ENCODE data around the gene NIM1K. TPM values are rescaled to one million over a fixed set of nuclear protein-coding genes. Genes with fewer than 3 reads are reported as not detected.
"Not testable (repeated sequence)": the region's sequence is repeated elsewhere in the genome, so short reads cannot be mapped to it uniquely, and the experiment has no call there.

Gene NIM1K
- total RNA-seq, 2 donors from 2014 or later: 0.43 to 0.48 TPM

DNA sequence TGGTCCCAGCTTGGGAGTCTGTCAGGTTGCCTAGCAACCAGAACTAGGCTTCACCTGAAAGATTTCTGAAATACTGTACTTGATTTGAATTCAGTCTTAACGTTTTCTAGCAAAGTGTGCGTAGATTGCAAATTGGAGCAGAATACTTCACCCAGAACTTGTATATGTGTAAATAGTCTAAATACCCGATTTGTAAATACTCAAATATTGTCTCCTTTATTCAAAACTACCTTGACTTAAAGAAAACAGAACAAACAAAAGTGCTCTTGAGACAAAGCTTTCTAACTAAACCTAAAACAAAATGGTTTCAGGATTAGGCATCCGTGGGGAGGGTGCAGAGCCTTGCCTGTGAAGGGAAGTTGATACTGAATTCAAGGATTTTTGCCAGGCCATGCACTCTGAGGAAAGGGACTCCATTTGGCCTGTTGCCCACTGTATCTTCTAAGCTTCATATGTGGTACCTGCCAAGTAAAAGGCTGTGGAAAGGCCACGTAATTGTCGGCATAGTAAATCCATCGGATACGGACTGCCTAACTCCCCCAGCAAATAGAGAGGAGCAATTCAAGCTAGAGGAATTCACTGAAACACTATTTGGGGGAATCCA lies 121.9 kb downstream of the NIM1K start:
- H3K9me3 ChIP-seq: no peaks in the 10 kb centered on the region
- TF ChIP-seq, protein P1, sequence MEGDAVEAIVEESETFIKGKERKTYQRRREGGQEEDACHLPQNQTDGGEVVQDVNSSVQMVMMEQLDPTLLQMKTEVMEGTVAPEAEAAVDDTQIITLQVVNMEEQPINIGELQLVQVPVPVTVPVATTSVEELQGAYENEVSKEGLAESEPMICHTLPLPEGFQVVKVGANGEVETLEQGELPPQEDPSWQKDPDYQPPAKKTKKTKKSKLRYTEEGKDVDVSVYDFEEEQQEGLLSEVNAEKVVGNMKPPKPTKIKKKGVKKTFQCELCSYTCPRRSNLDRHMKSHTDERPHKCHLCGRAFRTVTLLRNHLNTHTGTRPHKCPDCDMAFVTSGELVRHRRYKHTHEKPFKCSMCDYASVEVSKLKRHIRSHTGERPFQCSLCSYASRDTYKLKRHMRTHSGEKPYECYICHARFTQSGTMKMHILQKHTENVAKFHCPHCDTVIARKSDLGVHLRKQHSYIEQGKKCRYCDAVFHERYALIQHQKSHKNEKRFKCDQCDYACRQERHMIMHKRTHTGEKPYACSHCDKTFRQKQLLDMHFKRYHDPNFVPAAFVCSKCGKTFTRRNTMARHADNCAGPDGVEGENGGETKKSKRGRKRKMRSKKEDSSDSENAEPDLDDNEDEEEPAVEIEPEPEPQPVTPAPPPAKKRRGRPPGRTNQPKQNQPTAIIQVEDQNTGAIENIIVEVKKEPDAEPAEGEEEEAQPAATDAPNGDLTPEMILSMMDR (IDR thresholded peaks at IDR 0.05): no peak
- H3K36me3 ChIP-seq: no peaks in the 10 kb centered on the region
- no peaks in the 10 kb centered on the region for H3K27me3 ChIP-seq
- H3K27ac ChIP-seq: peak overlapping the region; percentile 91 to 97
- peak overlapping the region in 1 of 2 donors; percentile 85 for H3K4me3 ChIP-seq
- peaks cover 0 to 32% of the 10 kb centered on the region in 2 donors for H3K4me1 ChIP-seq
- no peak for DNase-seq (ENCODE audit: low spot score)

DNA sequence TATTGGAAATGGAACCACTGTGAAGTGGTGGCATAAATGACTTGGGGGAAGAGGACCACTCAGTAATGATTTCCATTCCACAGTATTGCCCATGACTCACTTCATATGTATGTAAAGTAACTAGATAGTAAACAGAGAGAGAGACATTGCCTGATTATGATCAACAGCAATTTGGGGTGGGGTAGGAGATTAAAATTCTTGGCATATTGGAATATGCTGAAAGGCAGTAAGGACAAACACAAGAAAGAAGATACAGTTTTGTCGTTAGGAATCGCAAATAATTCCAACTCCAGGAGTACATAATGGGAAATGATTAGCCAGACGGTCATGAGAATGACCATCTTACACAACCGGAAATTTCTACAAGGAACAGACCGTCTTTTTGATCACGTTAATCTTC lies 122.7 kb downstream of the NIM1K start:
- Histone ChIP-seq H3K4me1 (peaks cover 0 to 24% of the 10 kb centered on the region in 2 donors), H3K27ac (no peak overlapping the region), H3K4me3 (no peak overlapping the region), H3K9me3 (no peaks in the 10 kb centered on the region), H3K27me3 (no peaks in the 10 kb centered on the region), H3K36me3 (no peaks in the 10 kb centered on the region)
- TF ChIP-seq, protein P1 (IDR thresholded peaks at IDR 0.05): no peak
- DNase-seq (ENCODE audit: low spot score): no peak

DNA sequence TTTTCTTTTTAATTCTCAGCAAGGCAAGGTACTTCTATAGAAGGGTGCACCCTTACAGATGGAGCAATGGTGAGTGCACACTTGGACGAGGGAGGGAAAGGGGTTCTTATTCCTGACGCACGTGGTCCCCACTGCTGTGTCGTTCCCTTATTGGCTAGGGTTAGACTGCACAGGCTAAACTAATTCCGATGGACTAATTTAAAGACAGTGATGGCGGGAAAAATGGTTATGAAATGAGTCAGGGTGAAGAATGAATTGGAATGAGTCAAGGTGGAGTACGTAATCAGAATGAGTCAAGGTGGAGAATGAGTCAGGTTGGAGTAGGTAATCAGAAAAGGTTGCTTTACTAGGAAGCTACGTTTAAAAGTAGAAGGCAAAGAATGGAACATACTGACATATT lies 123.2 kb downstream of the NIM1K start:
- Histone ChIP-seq H3K27ac (no peak overlapping the region), H3K36me3 (no peaks in the 10 kb centered on the region), H3K27me3 (no peaks in the 10 kb centered on the region), H3K4me1 (peaks cover 0 to 19% of the 10 kb centered on the region in 2 donors), H3K9me3 (no peaks in the 10 kb centered on the region), H3K4me3 (no peak overlapping the region)
- no peak for DNase-seq (ENCODE audit: low spot score)
- TF ChIP-seq, protein P1 (IDR thresholded peaks at IDR 0.05): no peak

DNA sequence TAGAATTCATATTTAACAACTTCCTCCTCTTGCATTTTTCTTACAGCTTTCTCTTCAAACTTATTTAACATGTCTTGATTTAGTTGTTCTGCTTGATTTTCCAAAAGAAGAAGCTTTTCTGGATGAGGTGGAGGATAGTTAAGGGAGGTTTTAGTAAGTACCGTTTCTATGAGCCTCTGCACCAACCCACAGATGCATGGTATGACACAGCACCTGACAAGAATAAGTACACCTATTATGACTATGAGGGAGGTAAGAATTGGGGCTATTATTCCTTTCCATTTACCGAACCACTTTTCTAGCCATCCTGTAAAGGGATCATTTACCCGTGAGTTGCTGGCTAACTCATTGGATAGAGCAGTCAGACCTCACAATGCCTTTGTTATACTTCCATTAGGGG lies 123.7 kb downstream of the NIM1K start:
- peaks cover 0 to 18% of the 10 kb centered on the region in 2 donors for H3K4me1 ChIP-seq
- TF ChIP-seq, protein P1 (IDR thresholded peaks at IDR 0.05): no peak
- no peak overlapping the region for H3K27ac ChIP-seq
- no peak for DNase-seq (ENCODE audit: low spot score)
- H3K9me3 ChIP-seq: no peaks in the 10 kb centered on the region
- no peaks in the 10 kb centered on the region for H3K27me3 ChIP-seq
- no peaks in the 10 kb centered on the region for H3K36me3 ChIP-seq
- no peak overlapping the region for H3K4me3 ChIP-seq

DNA sequence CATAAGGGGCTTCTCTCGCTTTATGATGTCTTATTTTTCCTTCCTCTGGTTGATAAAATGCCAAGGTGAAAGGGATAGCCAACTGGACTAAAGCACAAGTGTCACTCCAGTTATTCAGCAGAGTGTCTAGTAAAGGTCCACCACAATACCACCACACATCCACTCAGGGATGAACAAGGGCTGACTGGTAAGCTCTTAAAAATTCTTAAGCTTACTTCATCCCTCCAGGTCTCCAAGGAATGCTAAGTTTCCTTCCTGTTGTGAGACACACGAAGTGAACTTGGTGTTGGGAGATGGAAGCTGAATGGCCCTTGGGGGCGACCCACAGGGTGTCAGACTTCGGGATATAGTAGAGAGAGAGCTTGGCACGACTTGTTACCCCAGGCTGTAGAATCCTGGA lies 124.4 kb downstream of the NIM1K start:
- peaks cover 0 to 18% of the 10 kb centered on the region in 2 donors for H3K4me1 ChIP-seq
- H3K27me3 ChIP-seq: no peaks in the 10 kb centered on the region
- TF ChIP-seq, protein P1 (IDR thresholded peaks at IDR 0.05): no peak
- no peak overlapping the region for H3K4me3 ChIP-seq
- no peaks in the 10 kb centered on the region for H3K36me3 ChIP-seq
- H3K27ac ChIP-seq: no peak overlapping the region
- no peak for DNase-seq (ENCODE audit: low spot score)
- H3K9me3 ChIP-seq: no peaks in the 10 kb centered on the region

DNA sequence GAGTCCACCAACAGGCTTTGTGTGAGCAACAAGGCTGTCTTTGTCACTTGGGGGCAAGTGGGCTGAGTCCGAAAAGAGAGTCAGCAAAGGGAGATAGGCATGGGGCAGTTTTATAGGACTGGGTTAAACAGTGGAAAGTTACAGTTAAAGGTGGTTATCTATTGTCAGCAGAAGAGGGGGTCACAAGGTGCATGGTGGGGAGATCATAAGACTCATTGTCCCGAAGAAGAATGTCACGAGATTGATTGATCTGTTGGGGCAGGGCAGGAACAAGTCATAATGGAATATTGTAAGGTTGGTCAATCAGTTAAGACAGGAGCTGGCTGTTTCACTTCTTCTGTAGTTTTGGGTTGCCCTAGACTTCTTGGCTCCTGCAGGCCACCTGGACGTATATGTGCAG lies 128.8 kb downstream of the NIM1K start:
- DNase-seq (ENCODE audit: low spot score): no peak
- Histone ChIP-seq H3K36me3 (no peaks in the 10 kb centered on the region), H3K9me3 (no peaks in the 10 kb centered on the region), H3K27ac (no peak overlapping the region), H3K27me3 (no peaks in the 10 kb centered on the region), H3K4me1 (no peaks in the 10 kb centered on the region), H3K4me3 (no peak overlapping the region)
- TF ChIP-seq, protein P1 (IDR thresholded peaks at IDR 0.05): no peak

DNA sequence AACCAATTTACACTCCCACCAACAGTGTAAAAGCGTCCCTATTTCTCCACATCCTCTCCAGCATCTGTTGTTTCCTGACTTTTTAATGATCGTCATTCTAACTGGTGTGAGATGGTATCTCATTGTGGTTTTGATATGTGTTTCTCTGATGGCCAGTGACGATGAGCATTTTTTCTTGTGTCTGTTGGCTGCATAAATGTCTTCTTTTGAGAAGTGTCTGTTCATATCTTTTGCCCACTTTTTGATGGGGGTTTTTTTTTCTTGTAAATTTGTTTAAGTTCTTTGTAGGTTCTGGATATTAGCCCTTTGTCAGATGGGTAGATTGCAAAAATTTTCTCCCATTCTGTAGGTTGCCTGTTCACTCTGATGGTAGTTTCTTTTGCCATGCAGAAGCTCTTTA lies 131.5 kb downstream of the NIM1K start:
- H3K9me3 ChIP-seq; DNase-seq (ENCODE audit: low spot score); H3K36me3 ChIP-seq; H3K27me3 ChIP-seq; H3K27ac ChIP-seq; H3K4me1 ChIP-seq; H3K4me3 ChIP-seq: not testable (repeated sequence)

DNA sequence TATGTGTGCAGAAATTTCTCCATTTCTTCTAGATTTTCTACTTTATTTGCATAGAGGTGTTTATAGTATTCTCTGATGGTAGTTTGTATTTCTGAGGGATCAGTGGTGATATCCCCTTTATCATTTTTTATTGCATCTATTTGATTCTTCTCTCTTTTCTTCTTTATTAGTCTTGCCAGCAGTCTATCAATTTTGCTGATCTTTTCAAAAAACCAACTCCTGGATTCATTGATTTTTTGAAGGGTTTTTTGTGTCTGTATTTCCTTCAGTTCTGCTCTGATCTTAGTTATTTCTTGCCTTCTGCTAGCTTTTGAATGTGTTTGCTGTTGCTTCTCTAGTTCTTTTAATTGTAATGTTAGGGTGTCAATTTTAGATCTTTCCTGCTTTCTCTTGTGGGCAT lies 133.6 kb downstream of the NIM1K start:
- not testable (repeated sequence) for H3K9me3 ChIP-seq; H3K4me3 ChIP-seq; H3K4me1 ChIP-seq; DNase-seq (ENCODE audit: low spot score); H3K36me3 ChIP-seq; H3K27ac ChIP-seq; H3K27me3 ChIP-seq

Measured in right atrium auricular region (tissue), 2 donors.